Measurements from ENCODE around the gene LRP2.
A peak's percentile ranks its signal among the peaks of the same experiment; 100 is the strongest.

Gene LRP2

GRCh38 chr2:169114056-169114455 is 248.3 kb downstream of the LRP2 start:
- TF ChIP-seq, protein P1, sequence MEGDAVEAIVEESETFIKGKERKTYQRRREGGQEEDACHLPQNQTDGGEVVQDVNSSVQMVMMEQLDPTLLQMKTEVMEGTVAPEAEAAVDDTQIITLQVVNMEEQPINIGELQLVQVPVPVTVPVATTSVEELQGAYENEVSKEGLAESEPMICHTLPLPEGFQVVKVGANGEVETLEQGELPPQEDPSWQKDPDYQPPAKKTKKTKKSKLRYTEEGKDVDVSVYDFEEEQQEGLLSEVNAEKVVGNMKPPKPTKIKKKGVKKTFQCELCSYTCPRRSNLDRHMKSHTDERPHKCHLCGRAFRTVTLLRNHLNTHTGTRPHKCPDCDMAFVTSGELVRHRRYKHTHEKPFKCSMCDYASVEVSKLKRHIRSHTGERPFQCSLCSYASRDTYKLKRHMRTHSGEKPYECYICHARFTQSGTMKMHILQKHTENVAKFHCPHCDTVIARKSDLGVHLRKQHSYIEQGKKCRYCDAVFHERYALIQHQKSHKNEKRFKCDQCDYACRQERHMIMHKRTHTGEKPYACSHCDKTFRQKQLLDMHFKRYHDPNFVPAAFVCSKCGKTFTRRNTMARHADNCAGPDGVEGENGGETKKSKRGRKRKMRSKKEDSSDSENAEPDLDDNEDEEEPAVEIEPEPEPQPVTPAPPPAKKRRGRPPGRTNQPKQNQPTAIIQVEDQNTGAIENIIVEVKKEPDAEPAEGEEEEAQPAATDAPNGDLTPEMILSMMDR (conservative IDR thresholded peaks at IDR 0.05), result no peak
- no peak overlapping the region for H3K27ac ChIP-seq

GRCh38 chr2:169112841-169113240 is 249.5 kb downstream of the LRP2 start:
- TF ChIP-seq, protein P1 (conservative IDR thresholded peaks at IDR 0.05), result no peak
- peak overlapping the region; percentile 55 for H3K27ac ChIP-seq

DNA sequence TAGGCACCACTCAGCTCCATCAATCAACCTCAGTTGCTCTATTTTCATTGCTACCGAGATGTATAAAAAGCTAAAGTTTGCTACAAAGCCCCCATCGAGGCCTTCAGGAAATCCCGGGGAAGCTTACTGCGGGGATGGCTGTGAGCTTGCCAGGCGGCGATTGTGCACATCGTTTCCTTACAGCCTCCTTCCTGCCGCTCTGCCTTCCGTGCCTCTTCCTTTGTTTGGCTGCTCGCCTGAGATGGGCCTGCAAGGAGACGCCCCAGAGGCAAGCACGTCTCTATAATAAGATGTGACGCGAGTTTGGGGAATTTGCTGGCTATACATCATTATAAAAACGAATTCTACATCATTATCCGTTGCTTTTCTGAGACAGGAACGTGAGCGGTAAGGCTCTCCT is 251.4 kb downstream of the LRP2 start:
- TF ChIP-seq, protein P1 (conservative IDR thresholded peaks at IDR 0.05), result no peak
- H3K27ac ChIP-seq, result peak overlapping the region; percentile 55; the same call in 1 of the 2 replicates

DNA sequence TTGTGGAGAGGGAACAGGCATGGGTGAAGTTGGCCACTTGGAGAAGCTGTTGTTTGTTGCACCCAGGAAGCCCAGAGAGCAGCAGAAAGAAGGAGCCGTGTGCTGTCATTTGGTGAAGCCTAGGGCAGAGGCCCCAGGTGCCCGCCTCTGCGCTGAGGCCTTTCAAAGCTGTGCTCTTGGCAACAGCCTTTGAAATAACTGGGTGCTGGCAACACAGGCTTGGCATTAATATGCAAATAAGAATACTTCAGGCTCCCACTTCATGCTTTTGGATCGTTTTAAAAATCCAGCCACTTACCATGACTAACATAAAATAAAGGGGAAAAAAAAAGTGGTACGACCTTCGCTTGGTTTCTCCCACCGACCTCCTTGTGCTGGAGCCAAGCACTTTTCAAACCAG is 251.9 kb downstream of the LRP2 start:
- TF ChIP-seq, protein P1 (conservative IDR thresholded peaks at IDR 0.05), result no peak
- peak overlapping the region; percentile 55; the same call in 1 of the 2 replicates for H3K27ac ChIP-seq

DNA sequence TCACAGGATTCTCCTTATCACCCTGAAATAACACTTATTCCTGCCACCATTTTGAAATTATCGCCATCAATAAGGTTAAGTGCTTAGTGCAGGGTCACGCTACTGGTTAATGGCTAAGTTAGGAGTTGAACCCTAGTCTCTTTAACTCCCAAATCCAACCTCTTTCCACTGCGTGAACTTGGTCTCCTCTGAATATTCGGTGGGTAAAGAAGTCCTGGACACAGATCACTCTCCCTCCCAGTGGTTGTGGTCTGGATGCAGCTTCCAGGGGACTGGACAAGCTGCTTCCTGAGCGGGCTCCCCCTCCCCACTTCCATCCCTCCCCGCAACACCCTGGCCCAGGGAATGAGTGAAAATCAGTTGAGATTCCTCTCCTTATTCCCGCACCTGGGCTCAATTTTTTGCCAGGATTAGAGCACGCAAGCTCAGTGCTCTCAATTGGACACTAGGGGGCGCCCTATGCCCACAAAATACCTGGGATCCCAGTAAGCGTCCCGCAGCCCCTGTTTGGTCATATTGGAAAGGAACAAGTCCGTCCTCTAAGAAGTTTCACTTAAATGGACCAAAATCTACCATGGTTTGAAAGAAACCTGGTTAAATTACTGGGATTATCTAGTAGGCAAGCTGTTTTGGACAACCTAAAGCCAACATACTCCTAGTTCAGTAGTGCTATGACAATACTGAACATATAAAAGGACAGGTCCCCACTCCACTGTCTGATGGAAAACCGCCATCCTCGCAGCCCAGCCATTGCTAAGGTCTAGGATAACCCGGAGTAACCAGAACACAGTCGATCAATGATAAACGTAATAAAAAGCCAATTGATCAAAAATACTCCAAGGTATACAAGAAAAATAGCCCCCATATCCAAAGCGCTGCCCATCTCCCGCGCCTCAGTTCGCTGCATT is 252.6 kb downstream of the LRP2 start:
- TF ChIP-seq, protein P1 (conservative IDR thresholded peaks at IDR 0.05), result peak; percentile 86

DNA sequence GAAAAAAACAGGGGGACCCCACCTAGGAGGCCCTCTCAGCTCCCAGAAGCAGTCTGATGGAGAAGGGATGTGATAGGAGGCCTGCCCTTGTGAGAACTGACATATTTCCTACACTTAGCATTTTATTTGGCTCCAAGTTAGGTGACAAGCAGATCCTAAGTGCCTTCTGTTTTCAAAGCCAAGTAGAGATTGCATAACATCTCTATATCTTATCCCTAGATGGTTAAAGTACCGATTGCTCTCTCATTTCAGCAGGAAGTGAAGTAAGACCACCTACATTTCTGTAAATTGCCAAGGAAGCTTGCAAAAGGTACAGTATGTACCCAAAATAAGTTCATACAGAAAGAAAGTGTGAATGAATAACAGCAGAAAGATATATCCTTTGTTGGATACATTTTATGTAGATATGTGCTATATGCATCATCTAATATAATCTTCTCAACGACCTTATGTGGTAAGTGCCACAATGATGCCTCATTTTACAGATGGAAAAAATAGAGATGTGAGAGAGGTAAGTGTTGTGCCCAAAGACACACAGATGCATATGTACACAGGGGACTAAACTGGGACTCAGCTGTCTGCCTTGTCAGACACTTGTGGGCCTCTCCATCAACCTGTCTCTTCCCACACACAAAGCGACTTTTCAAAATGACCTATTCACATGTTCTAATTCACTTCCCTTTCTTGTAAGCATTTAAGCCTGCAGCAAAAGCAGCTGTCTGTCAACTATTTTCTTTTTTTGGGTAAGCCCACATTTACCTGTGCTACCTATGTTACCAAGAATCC is 254.0 kb downstream of the LRP2 start:
- TF ChIP-seq, protein P1 (conservative IDR thresholded peaks at IDR 0.05), result no peak
- no peak overlapping the region for H3K27ac ChIP-seq

More for the DNA sequence above, 252.6 kb downstream of the LRP2 start:
- no peak overlapping the region for H3K27ac ChIP-seq

GRCh38 chr2:169107645-169108044 is 254.7 kb downstream of the LRP2 start:
- TF ChIP-seq, protein P1 (conservative IDR thresholded peaks at IDR 0.05), result no peak

More at GRCh38 chr2:169107645-169108044, 254.7 kb downstream of the LRP2 start:
- no peak overlapping the region for H3K27ac ChIP-seq
